ENCODE results near the gene CNPY4. TPM values are rescaled to one million over a fixed set of nuclear protein-coding genes. Genes with fewer than 3 reads are reported as not detected.

The CNPY4 gene
- polyA plus RNA-seq, 1 donor from 2014 or later, result 35.8 TPM

GRCh38 chr7:100157069-100157333 lies 37.6 kb downstream of the CNPY4 start:
- no peak overlapping the region for H3K4me2 ChIP-seq (ENCODE audit: low read length)
- no peak overlapping the region for H2AFZ ChIP-seq (ENCODE audit: low read depth, low read length)
- no peaks in the 10 kb centered on the region for H3K9me3 ChIP-seq (ENCODE audit: low read length)
- H3K9ac ChIP-seq (ENCODE audit: low read length), result peak overlapping the region; percentile 78
- H3K79me2 ChIP-seq (replicated peaks; ENCODE audit: insufficient read depth, low read length), result no peaks in the 10 kb centered on the region
- peak overlapping the region; percentile 89 for H3K4me3 ChIP-seq (ENCODE audit: low read length)
- H3K36me3 ChIP-seq (ENCODE audit: insufficient read depth, low read length), result no peaks in the 10 kb centered on the region
- no peak for TF ChIP-seq EZH2 (IDR thresholded peaks at IDR 0.05; ENCODE audit: borderline replicate concordance, insufficient read depth, low read length, poor library complexity, severe bottlenecking)
- TF ChIP-seq RAD21 (conservative IDR thresholded peaks at IDR 0.05), result no peak
- TF ChIP-seq REST (IDR thresholded peaks at IDR 0.05; ENCODE audit: borderline replicate concordance), result no peak
- no peak for TF ChIP-seq MXI1 (conservative IDR thresholded peaks at IDR 0.05; ENCODE audit: poor library complexity, severe bottlenecking)
- no peak for TF ChIP-seq SMC3 (conservative IDR thresholded peaks at IDR 0.05; ENCODE audit: poor library complexity)
- TF ChIP-seq TAF1 (IDR thresholded peaks at IDR 0.05; ENCODE audit: low read depth), result no peak
- TF ChIP-seq EP300 (conservative IDR thresholded peaks at IDR 0.05; ENCODE audit: poor library complexity, severe bottlenecking), result no peak
- no peak for TF ChIP-seq CTCF (IDR thresholded peaks at IDR 0.05; ENCODE audit: poor library complexity, severe bottlenecking)
- no peak for TF ChIP-seq POLR2AphosphoS5 (IDR thresholded peaks at IDR 0.05)
- H3K27me3 ChIP-seq (ENCODE audit: insufficient read depth, low read depth, low read length), result no peaks in the 10 kb centered on the region
- H3K27ac ChIP-seq (ENCODE audit: low read length), result no peak overlapping the region
- H3F3A ChIP-seq (ENCODE audit: insufficient read depth, low read length, poor library complexity, severe bottlenecking), result no peaks in the 10 kb centered on the region
- no peaks in the 10 kb centered on the region for H4K20me1 ChIP-seq (ENCODE audit: insufficient read depth)
- H3K9me2 ChIP-seq (ENCODE audit: insufficient read depth, low read length), result no peaks in the 10 kb centered on the region

GRCh38 chr7:100157334-100158228 lies 38.1 kb downstream of the CNPY4 start:
- Histone ChIP-seq H3K9ac (ENCODE audit: low read length) (peak overlapping the region; percentile 78), H3K9me3 (ENCODE audit: low read length) (no peaks in the 10 kb centered on the region), H3K4me2 (ENCODE audit: low read length) (peak overlapping the region; percentile 65), H3F3A (ENCODE audit: insufficient read depth, low read length, poor library complexity, severe bottlenecking) (no peaks in the 10 kb centered on the region), H4K20me1 (ENCODE audit: insufficient read depth) (no peaks in the 10 kb centered on the region), H3K36me3 (ENCODE audit: insufficient read depth, low read length) (no peaks in the 10 kb centered on the region), H2AFZ (ENCODE audit: low read depth, low read length) (no peak overlapping the region), H3K27me3 (ENCODE audit: insufficient read depth, low read depth, low read length) (no peaks in the 10 kb centered on the region), H3K79me2 (replicated peaks; ENCODE audit: insufficient read depth, low read length) (no peaks in the 10 kb centered on the region), H3K27ac (ENCODE audit: low read length) (no peak overlapping the region), H3K9me2 (ENCODE audit: insufficient read depth, low read length) (no peaks in the 10 kb centered on the region), H3K4me3 (ENCODE audit: low read length) (peak overlapping the region; percentile 89)
- TF ChIP-seq REST (IDR thresholded peaks at IDR 0.05; ENCODE audit: borderline replicate concordance) (no peak), TAF1 (IDR thresholded peaks at IDR 0.05; ENCODE audit: low read depth) (no peak), POLR2AphosphoS5 (IDR thresholded peaks at IDR 0.05) (no peak), CTCF (IDR thresholded peaks at IDR 0.05; ENCODE audit: poor library complexity, severe bottlenecking) (no peak), MXI1 (conservative IDR thresholded peaks at IDR 0.05; ENCODE audit: poor library complexity, severe bottlenecking) (no peak), RAD21 (conservative IDR thresholded peaks at IDR 0.05) (no peak), EZH2 (IDR thresholded peaks at IDR 0.05; ENCODE audit: borderline replicate concordance, insufficient read depth, low read length, poor library complexity, severe bottlenecking) (no peak), EP300 (conservative IDR thresholded peaks at IDR 0.05; ENCODE audit: poor library complexity, severe bottlenecking) (no peak), SMC3 (conservative IDR thresholded peaks at IDR 0.05; ENCODE audit: poor library complexity) (no peak)
